Effector memory CD8-positive, alpha-beta T cell (primary cell): ENCODE results near the gene KCND2.
A peak's percentile ranks its signal among the peaks of the same experiment; 100 is the strongest.
"Not testable (repeated sequence)": the region's sequence is repeated elsewhere in the genome, so short reads cannot be mapped to it uniquely, and the experiment has no call there.

ENCODE experiments used
- ATAC-seq: fragments of 150-1000 bp; cut with Tn5 transposase; replicated peaks from 2 replicates; pipeline ENCODE4 v1.10.0; 2021; ENCODE audit warnings: mild to moderate bottlenecking, moderate library complexity
- DNase-seq, 3 experiments: peaks; one replicate each; pipeline ENCODE4 v3.0.0; 2021
- H3K27ac Mint-ChIP-seq, 2 donors: one replicate each; pipeline ENCODE4 v1.8.0; 2022; ENCODE audit warnings: mild to moderate bottlenecking in 2 of 2, mixed read lengths in 2 of 2, moderate library complexity in 2 of 2
- H3K27me3 Mint-ChIP-seq, 2 donors: one replicate each; pipeline ENCODE4 v1.8.0; 2022; ENCODE audit warnings: mixed read lengths in 2 of 2
- H3K36me3 Mint-ChIP-seq: one replicate; pipeline ENCODE4 v1.8.0; 2022; ENCODE audit warnings: mild to moderate bottlenecking, moderate library complexity, mixed read lengths; ENCODE audit not compliant: insufficient read depth
- H3K4me1 Mint-ChIP-seq, 2 donors: one replicate each; pipeline ENCODE4 v1.8.0; 2022; ENCODE audit warnings: low read depth in 2 of 2, mixed read lengths in 2 of 2
- H3K4me3 Mint-ChIP-seq, 2 donors: one replicate each; pipeline ENCODE4 v1.8.0; 2022; ENCODE audit warnings: mild to moderate bottlenecking in 2 of 2, mixed read lengths in 2 of 2, moderate library complexity in 2 of 2
- H3K9me3 Mint-ChIP-seq, 2 donors: one replicate each; pipeline ENCODE4 v1.8.0; 2022; ENCODE audit warnings: mixed read lengths in 2 of 2

KCND2 gene

GRCh38 chr7:120770206-120770605, 497.2 kb downstream of the KCND2 start:
- Mint-ChIP-seq H3K4me3 (no peak overlapping the region), H3K36me3 (no peaks in the 10 kb centered on the region)
- no peak for ATAC-seq

GRCh38 chr7:120774481-120774880, 501.5 kb downstream of the KCND2 start:
- DNase-seq (no peak), ATAC-seq (no peak)
- no peaks in the 10 kb centered on the region for H3K27me3 Mint-ChIP-seq
- no peaks in the 10 kb centered on the region for H3K36me3 Mint-ChIP-seq
- no peak overlapping the region for H3K27ac Mint-ChIP-seq
- no peaks in the 10 kb centered on the region for H3K4me1 Mint-ChIP-seq
- no peak overlapping the region for H3K4me3 Mint-ChIP-seq
- H3K9me3 Mint-ChIP-seq, result no peaks in the 10 kb centered on the region

More at GRCh38 chr7:120770206-120770605, 497.2 kb downstream of the KCND2 start:
- H3K9me3 Mint-ChIP-seq, result no peaks in the 10 kb centered on the region
- H3K4me1 Mint-ChIP-seq, result no peaks in the 10 kb centered on the region
- H3K27me3 Mint-ChIP-seq, result peaks cover 0 to 6% of the 10 kb centered on the region in 2 donors
- no peak overlapping the region for H3K27ac Mint-ChIP-seq
- DNase-seq, result no peak

- Mint-ChIP-seq H3K4me3 (no peak overlapping the region), H3K27me3 (no peaks in the 10 kb centered on the region), H3K27ac (no peak overlapping the region), H3K36me3 (no peaks in the 10 kb centered on the region), H3K9me3 (no peaks in the 10 kb centered on the region), H3K4me1 (no peaks in the 10 kb centered on the region)
- DNase-seq (no peak), ATAC-seq (no peak)
These were observed 502.8 kb downstream of the KCND2 start for GRCh38 chr7:120775755-120776154.

- H3K36me3 Mint-ChIP-seq, H3K9me3 Mint-ChIP-seq, H3K4me3 Mint-ChIP-seq, ATAC-seq, H3K27ac Mint-ChIP-seq, DNase-seq, H3K27me3 Mint-ChIP-seq, H3K4me1 Mint-ChIP-seq: not testable (repeated sequence)
These were observed 506.1 kb downstream of the KCND2 start for GRCh38 chr7:120779078-120779477.

GRCh38 chr7:120780451-120780850, 507.5 kb downstream of the KCND2 start:
- not testable (repeated sequence) for H3K4me3 Mint-ChIP-seq, H3K36me3 Mint-ChIP-seq, H3K9me3 Mint-ChIP-seq, H3K4me1 Mint-ChIP-seq, H3K27ac Mint-ChIP-seq, H3K27me3 Mint-ChIP-seq, DNase-seq, ATAC-seq

GRCh38 chr7:120780938-120781337, 508.0 kb downstream of the KCND2 start:
- H3K36me3 Mint-ChIP-seq, result no peaks in the 10 kb centered on the region
- H3K4me3 Mint-ChIP-seq, result no peak overlapping the region
- DNase-seq (no peak), ATAC-seq (no peak)
- no peak overlapping the region for H3K27ac Mint-ChIP-seq
- H3K4me1 Mint-ChIP-seq, result no peaks in the 10 kb centered on the region
- H3K9me3 Mint-ChIP-seq, result no peaks in the 10 kb centered on the region
- H3K27me3 Mint-ChIP-seq, result peaks cover 0 to 7% of the 10 kb centered on the region in 2 donors

- H3K9me3 Mint-ChIP-seq, DNase-seq, H3K27ac Mint-ChIP-seq, ATAC-seq, H3K36me3 Mint-ChIP-seq, H3K4me1 Mint-ChIP-seq, H3K4me3 Mint-ChIP-seq: not testable (repeated sequence)
- peaks cover 0 to 12% of the 10 kb centered on the region in 2 donors for H3K27me3 Mint-ChIP-seq
These were observed 508.9 kb downstream of the KCND2 start for GRCh38 chr7:120781924-120782323.

GRCh38 chr7:120783273-120783672, 510.3 kb downstream of the KCND2 start:
- no peaks in the 10 kb centered on the region for H3K36me3 Mint-ChIP-seq

GRCh38 chr7:120783721-120784120, 510.7 kb downstream of the KCND2 start:
- Mint-ChIP-seq H3K27me3 (peaks cover 0 to 12% of the 10 kb centered on the region in 2 donors), H3K4me1 (no peaks in the 10 kb centered on the region), H3K36me3 (no peaks in the 10 kb centered on the region), H3K4me3 (no peak overlapping the region), H3K9me3 (no peaks in the 10 kb centered on the region), H3K27ac (no peak overlapping the region)
- DNase-seq, result no peak
- ATAC-seq, result no peak

More at GRCh38 chr7:120783273-120783672, 510.3 kb downstream of the KCND2 start:
- Mint-ChIP-seq H3K4me3 (no peak overlapping the region), H3K9me3 (no peaks in the 10 kb centered on the region), H3K4me1 (no peaks in the 10 kb centered on the region), H3K27ac (no peak overlapping the region), H3K27me3 (peaks cover 0 to 12% of the 10 kb centered on the region in 2 donors)
- ATAC-seq (no peak), DNase-seq (no peak)

- no peak for DNase-seq
- Mint-ChIP-seq H3K4me3 (no peak overlapping the region), H3K9me3 (no peaks in the 10 kb centered on the region), H3K27me3 (peaks cover 2 to 19% of the 10 kb centered on the region in 2 donors), H3K27ac (no peak overlapping the region), H3K4me1 (no peaks in the 10 kb centered on the region), H3K36me3 (no peaks in the 10 kb centered on the region)
- ATAC-seq, result no peak
These were observed 512.1 kb downstream of the KCND2 start for GRCh38 chr7:120785095-120785494.

GRCh38 chr7:120792091-120792860, 519.3 kb downstream of the KCND2 start:
- DNase-seq, result peak; percentile 22 to 34 (median 27)
- peaks cover 6 to 12% of the 10 kb centered on the region in 2 donors for H3K27me3 Mint-ChIP-seq
- H3K36me3 Mint-ChIP-seq, result no peaks in the 10 kb centered on the region
- H3K4me3 Mint-ChIP-seq, result no peak overlapping the region
- peak; percentile 56 for ATAC-seq
- H3K4me1 Mint-ChIP-seq, result peaks cover 0 to 2% of the 10 kb centered on the region in 2 donors
- no peak overlapping the region for H3K27ac Mint-ChIP-seq
- no peaks in the 10 kb centered on the region for H3K9me3 Mint-ChIP-seq

GRCh38 chr7:120792861-120793130, 519.8 kb downstream of the KCND2 start:
- H3K27ac Mint-ChIP-seq, result no peak overlapping the region
- no peaks in the 10 kb centered on the region for H3K36me3 Mint-ChIP-seq
- H3K4me3 Mint-ChIP-seq, result no peak overlapping the region
- peaks cover 0 to 1% of the 10 kb centered on the region in 2 donors for H3K9me3 Mint-ChIP-seq
- peaks cover 0 to 2% of the 10 kb centered on the region in 2 donors for H3K4me1 Mint-ChIP-seq
- ATAC-seq, result no peak
- DNase-seq, result no peak
- H3K27me3 Mint-ChIP-seq, result peaks cover 6 to 12% of the 10 kb centered on the region in 2 donors

GRCh38 chr7:120793213-120793936, 520.4 kb downstream of the KCND2 start:
- Mint-ChIP-seq H3K27ac (no peak overlapping the region), H3K4me3 (no peak overlapping the region), H3K27me3 (peaks cover 6 to 12% of the 10 kb centered on the region in 2 donors), H3K9me3 (peaks cover 0 to 1% of the 10 kb centered on the region in 2 donors), H3K36me3 (no peaks in the 10 kb centered on the region), H3K4me1 (peaks cover 0 to 2% of the 10 kb centered on the region in 2 donors)
- no peak for DNase-seq
- no peak for ATAC-seq
